Measurements from ENCODE around the gene DAO. TPM values are rescaled to one million over a fixed set of nuclear protein-coding genes. Genes with fewer than 3 reads are reported as not detected.

DAO gene
- total and polyA plus RNA-seq, 9 donors = not detected

GRCh38 chr12:108895220-108895802 is 15.4 kb downstream of the DAO start:
- Histone ChIP-seq H3K27me3 (no peaks in the 10 kb centered on the region), H3K27ac (no peak overlapping the region), H3K4me1 (ENCODE audit: insufficient read depth) (no peaks in the 10 kb centered on the region), H3K4me3 (no peak overlapping the region), H3K36me3 (no peaks in the 10 kb centered on the region), H3K9me3 (no peaks in the 10 kb centered on the region)
- TF ChIP-seq, protein P1, sequence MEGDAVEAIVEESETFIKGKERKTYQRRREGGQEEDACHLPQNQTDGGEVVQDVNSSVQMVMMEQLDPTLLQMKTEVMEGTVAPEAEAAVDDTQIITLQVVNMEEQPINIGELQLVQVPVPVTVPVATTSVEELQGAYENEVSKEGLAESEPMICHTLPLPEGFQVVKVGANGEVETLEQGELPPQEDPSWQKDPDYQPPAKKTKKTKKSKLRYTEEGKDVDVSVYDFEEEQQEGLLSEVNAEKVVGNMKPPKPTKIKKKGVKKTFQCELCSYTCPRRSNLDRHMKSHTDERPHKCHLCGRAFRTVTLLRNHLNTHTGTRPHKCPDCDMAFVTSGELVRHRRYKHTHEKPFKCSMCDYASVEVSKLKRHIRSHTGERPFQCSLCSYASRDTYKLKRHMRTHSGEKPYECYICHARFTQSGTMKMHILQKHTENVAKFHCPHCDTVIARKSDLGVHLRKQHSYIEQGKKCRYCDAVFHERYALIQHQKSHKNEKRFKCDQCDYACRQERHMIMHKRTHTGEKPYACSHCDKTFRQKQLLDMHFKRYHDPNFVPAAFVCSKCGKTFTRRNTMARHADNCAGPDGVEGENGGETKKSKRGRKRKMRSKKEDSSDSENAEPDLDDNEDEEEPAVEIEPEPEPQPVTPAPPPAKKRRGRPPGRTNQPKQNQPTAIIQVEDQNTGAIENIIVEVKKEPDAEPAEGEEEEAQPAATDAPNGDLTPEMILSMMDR (IDR thresholded peaks at IDR 0.05) = no peak
- no peak for TF ChIP-seq POLR2A (IDR thresholded peaks at IDR 0.05)
- no peak for TF ChIP-seq EP300 (IDR thresholded peaks at IDR 0.05)
- intact Hi-C loops (cut with DNase I) = no loop called here
- WGBS, 3 donors = 70 to 96% (median 80%) methylated on average over 5 of the region's 5 CpGs
- DNase-seq = no peak

DNA sequence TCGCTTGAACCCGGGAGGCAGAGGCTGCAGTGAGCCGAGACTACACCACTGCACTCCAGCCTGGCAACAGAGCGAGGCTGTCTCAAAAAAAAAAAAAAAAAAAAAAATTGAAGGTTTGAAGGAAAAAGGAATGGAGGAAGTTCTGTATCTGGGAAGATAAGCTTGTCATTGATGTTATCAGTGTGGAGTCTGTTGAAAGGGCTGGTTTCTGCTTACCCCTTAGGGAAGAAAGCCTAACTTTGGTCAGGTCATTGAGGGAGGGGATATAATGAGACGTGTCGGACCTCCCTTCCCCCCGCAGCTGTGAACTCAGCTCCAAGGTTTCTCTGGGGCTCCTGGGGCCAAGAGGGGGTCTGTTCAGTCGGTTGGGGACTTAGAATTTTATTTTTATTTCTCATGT is 16.4 kb downstream of the DAO start:
- intact Hi-C loops (cut with DNase I) = no loop called here
- Histone ChIP-seq H3K4me3 (no peak overlapping the region), H3K27ac (no peak overlapping the region), H3K27me3 (no peaks in the 10 kb centered on the region), H3K4me1 (ENCODE audit: insufficient read depth) (no peaks in the 10 kb centered on the region), H3K36me3 (no peaks in the 10 kb centered on the region), H3K9me3 (no peaks in the 10 kb centered on the region)
- WGBS, 3 donors = 47 to 54% (median 54%) methylated on average over 8 of the region's 8 CpGs
- DNase-seq = no peak
- no peak for TF ChIP-seq POLR2A (IDR thresholded peaks at IDR 0.05)
- TF ChIP-seq, protein P1 (IDR thresholded peaks at IDR 0.05) = no peak
- no peak for TF ChIP-seq EP300 (IDR thresholded peaks at IDR 0.05)

DNA sequence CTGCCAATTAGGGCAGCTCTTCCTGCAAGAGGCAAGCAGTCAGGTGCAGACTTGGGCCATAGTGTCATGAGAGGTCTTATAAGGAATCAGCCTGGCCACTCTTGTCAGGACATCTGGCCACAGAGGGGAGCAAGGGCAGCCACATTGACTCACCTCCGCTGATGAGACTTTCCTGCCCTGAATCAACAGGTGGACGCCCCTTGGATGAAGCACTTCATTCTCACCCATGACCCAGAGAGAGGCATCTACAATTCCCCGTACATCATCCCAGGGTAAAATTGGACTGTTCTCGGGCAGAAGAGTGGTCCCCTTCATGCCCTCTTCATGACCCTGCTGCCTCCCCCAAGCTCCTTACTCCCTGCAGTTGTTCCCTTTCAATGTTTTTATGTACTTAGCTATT is 16.9 kb downstream of the DAO start:
- Histone ChIP-seq H3K4me3 (no peak overlapping the region), H3K4me1 (ENCODE audit: insufficient read depth) (no peaks in the 10 kb centered on the region), H3K9me3 (no peaks in the 10 kb centered on the region), H3K36me3 (no peaks in the 10 kb centered on the region), H3K27ac (no peak overlapping the region), H3K27me3 (no peaks in the 10 kb centered on the region)
- intact Hi-C loops (cut with DNase I) = no loop called here
- 71 to 79% (median 78%) methylated on average over 4 of the region's 4 CpGs for WGBS, 3 donors
- no peak for DNase-seq
- no peak for TF ChIP-seq POLR2A (IDR thresholded peaks at IDR 0.05)
- TF ChIP-seq, protein P1 (IDR thresholded peaks at IDR 0.05) = no peak
- TF ChIP-seq EP300 (IDR thresholded peaks at IDR 0.05) = no peak

DNA sequence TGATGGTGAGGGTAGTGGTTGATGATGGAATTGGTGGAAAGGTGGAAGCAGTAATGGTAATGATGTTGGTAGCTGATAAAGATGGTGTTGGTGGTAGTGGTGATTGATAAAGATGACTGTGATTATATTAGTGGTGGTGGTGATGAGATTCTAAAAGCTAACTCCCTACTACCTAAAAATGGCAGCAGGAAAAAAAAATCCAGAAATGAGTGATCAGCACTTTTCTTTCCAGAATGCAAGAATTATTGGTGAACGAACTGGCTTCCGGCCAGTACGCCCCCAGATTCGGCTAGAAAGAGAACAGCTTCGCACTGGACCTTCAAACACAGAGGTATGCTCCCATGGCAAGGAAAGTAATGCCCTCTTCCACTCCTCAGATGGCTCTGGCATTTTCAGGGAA is 19.3 kb downstream of the DAO start:
- H3K4me1 ChIP-seq (ENCODE audit: insufficient read depth) = no peaks in the 10 kb centered on the region
- TF ChIP-seq EP300 (IDR thresholded peaks at IDR 0.05) (no peak), POLR2A (IDR thresholded peaks at IDR 0.05) (no peak)
- TF ChIP-seq, protein P1 (IDR thresholded peaks at IDR 0.05) = no peak
- no peaks in the 10 kb centered on the region for H3K27me3 ChIP-seq
- H3K4me3 ChIP-seq = no peak overlapping the region
- no peak overlapping the region for H3K27ac ChIP-seq
- H3K9me3 ChIP-seq = no peaks in the 10 kb centered on the region
- DNase-seq = no peak
- 76 to 91% (median 76%) methylated on average over 5 of the region's 5 CpGs for WGBS, 3 donors
- intact Hi-C loops (cut with DNase I) = no loop called here
- no peaks in the 10 kb centered on the region for H3K36me3 ChIP-seq

Measured in ovary (tissue), 9 donors.